K562 (cell line): ENCODE results near the gene DCUN1D1. TPM values are rescaled to one million over a fixed set of nuclear protein-coding genes. Genes with fewer than 3 reads are reported as not detected.
"Not testable (repeated sequence)": the region's sequence is repeated elsewhere in the genome, so short reads cannot be mapped to it uniquely, and the experiment has no call there.

Source experiments
- ATAC-seq: fragments of 200-7000 bp; cut with Tn5 transposase; 3 replicates; pipeline ENCODE4 v1.9.1; 2020; ENCODE audit warnings: moderate library complexity
- BruUV-seq: library from RNA; stranded (reverse); fragments of 400-500 nt; replicated peaks from 2 replicates; lab custom pipeline; 2021; lab: Mats Ljungman, UMichigan
- CTCF ChIA-PET: fragments of 300-600 bp; formaldehyde crosslinking; extraction: SDS; loops from one replicate; lab custom pipeline; 2021; ENCODE audit warnings: low intra/inter-chr PET ratio; lab: Yijun Ruan, JAX
- POLR2A ChIA-PET: fragments of 300-600, 350-650 bp; sonication (Branson Sonifier 250); formaldehyde crosslinking; extraction: SDS; loops from one replicate; lab custom pipeline; 2021; ENCODE audit warnings: antibody characterized with exemption, inconsistent platforms; lab: Yijun Ruan, JAX
- DNase-seq, 4 experiments: peaks; one replicate each; pipeline versions ENCODE4 v3.0.0 to v3.0.0-alpha.2; 2011 to 2018; ENCODE audit warnings: low spot score in 3 of 4, mixed read lengths in 3 of 4; ENCODE audit errors: extremely low read depth in 1 of 4
- FAIRE-seq: peaks from 2 replicates; lab custom pipeline; 2011; peaks lifted over from hg19 to GRCh38; lab: Jason Lieb, UNC
- H2AFZ ChIP-seq: 2 replicates; pipeline ENCODE4 v1.6.0; 2011; ENCODE audit warnings: low read depth, low read length, control low read depth, inconsistent platforms
- H3K27ac ChIP-seq: fragments of 200-600 bp; 3 replicates; pipeline ENCODE4 v1.8.0; 2011; ENCODE audit warnings: low read depth, mild to moderate bottlenecking, control low read depth, inconsistent platforms, low read length, moderate library complexity, mixed read lengths; ENCODE audit errors: extremely low read depth
- H3K27me3 ChIP-seq, 2 experiments: fragments of 300-600 bp in 1 of 2; 2 replicates in 1 of 2; 3 replicates in 1 of 2; pipeline versions ENCODE4 v1.6.0 to v1.8.0; 2011; ENCODE audit warnings: inconsistent platforms in 2 of 2, low read length in 2 of 2, mild to moderate bottlenecking in 1 of 2, mixed read lengths in 1 of 2, moderate library complexity in 1 of 2; ENCODE audit not compliant: control insufficient read depth in 2 of 2, insufficient read depth in 2 of 2
- H3K36me3 ChIP-seq: fragments of 300-600 bp; 3 replicates; pipeline ENCODE4 v1.8.0; 2011; ENCODE audit warnings: mild to moderate bottlenecking, low read length, inconsistent platforms; ENCODE audit not compliant: control insufficient read depth, insufficient read depth
- H3K4me1 ChIP-seq, 2 experiments: fragments of 200-600 bp in 1 of 2; replicated peaks in 1 of 2; 2 replicates in 1 of 2; 3 replicates in 1 of 2; pipeline versions ENCODE4 v1.5.1 to v1.8.0; 2011; ENCODE audit warnings: inconsistent platforms in 2 of 2, low read length in 2 of 2, mild to moderate bottlenecking in 1 of 2, mixed read lengths in 1 of 2, moderate library complexity in 1 of 2; ENCODE audit not compliant: control insufficient read depth in 2 of 2, insufficient read depth in 2 of 2
- H3K4me2 ChIP-seq: 2 replicates; pipeline ENCODE4 v1.6.1; 2011; ENCODE audit warnings: low read length, control low read depth, inconsistent platforms, mixed read lengths; ENCODE audit not compliant: insufficient read depth
- H3K4me3 ChIP-seq: fragments of 200-600 bp; sonication (generic), shearing (Covaris generic); 2 replicates; pipeline ENCODE4 v1.5.1; 2016; ENCODE audit warnings: control low read depth, inconsistent platforms
- H3K79me2 ChIP-seq: fragments of 200-600 bp; 3 replicates; pipeline ENCODE4 v1.8.0; 2011; ENCODE audit warnings: low read length, inconsistent platforms; ENCODE audit not compliant: control insufficient read depth, insufficient read depth
- H3K9ac ChIP-seq, 2 experiments: 2 replicates each; pipeline versions ENCODE4 v1.6.0 to v1.6.1; 2011; ENCODE audit warnings: low read depth in 2 of 2, low read length in 2 of 2, control low read depth in 1 of 2, inconsistent platforms in 1 of 2, mild to moderate bottlenecking in 1 of 2, mixed read lengths in 1 of 2; ENCODE audit not compliant: insufficient read depth in 1 of 2
- H3K9me1 ChIP-seq: one replicate; pipeline ENCODE4 v1.6.0; 2011; ENCODE audit warnings: inconsistent platforms, mild to moderate bottlenecking, low read length, moderate library complexity; ENCODE audit not compliant: control insufficient read depth, insufficient read depth
- H3K9me3 ChIP-seq: replicated peaks from 2 replicates; pipeline ENCODE4 v1.5.1; 2011; ENCODE audit warnings: low read depth, low read length, inconsistent platforms; ENCODE audit not compliant: control insufficient read depth, insufficient read depth
- H4K20me1 ChIP-seq: replicated peaks from 2 replicates; pipeline ENCODE4 v1.6.1; 2011; ENCODE audit warnings: low read length, inconsistent platforms, mixed read lengths; ENCODE audit not compliant: control insufficient read depth, insufficient read depth
- ADNP ChIP-seq: fragments of 200-800 bp; sonication (Bioruptor generic); IDR thresholded peaks from 2 replicates; pipeline ENCODE4 v1.6.1; 2016; ENCODE audit warnings: missing genetic modification characterization, missing compliant biosample characterization
- BCOR ChIP-seq: fragments of 450-650 bp; IDR thresholded peaks from 2 replicates; pipeline ENCODE4 v1.6.1; 2016
- KDM1A ChIP-seq, 2 experiments: fragments of 450-650 bp; IDR thresholded peaks; 2 replicates each; pipeline ENCODE4 v1.6.1; 2016; ENCODE audit warnings: mild to moderate bottlenecking in 2 of 2
- RBM25 ChIP-seq: fragments of 200-400 bp; formaldehyde crosslinking; IDR thresholded peaks from 2 replicates; pipeline ENCODE4 v1.6.1; 2018; ENCODE audit warnings: low read length, low read depth, moderate library complexity; ENCODE audit not compliant: severe bottlenecking
- ZNF146 ChIP-seq: IDR thresholded peaks from one replicate; pipeline ENCODE4 v1.6.1; 2018; ENCODE audit warnings: missing compliant biosample characterization; ENCODE audit not compliant: unreplicated experiment
- WGBS: fragments of 100-300 bp; shearing (Covaris generic); methylation state at CpG from one replicate; pipeline ENCODE4 v1.1.6; 2016; ENCODE audit warnings: low coverage, mixed read lengths; ENCODE audit not compliant: insufficient coverage; ENCODE audit errors: missing lambda C conversion rate; 5-methylcytosine and 5-hydroxymethylcytosine counted together
- in situ Hi-C: fragments of 300-500 bp; cut with MboI; formaldehyde crosslinking; loops from 4 replicates; pipeline ENCODE4 v1.15.0; 2018; ENCODE audit warnings: inconsistent platforms, mixed read lengths
- intact Hi-C: fragments of 100-400 bp; cut with micrococcal nuclease; formaldehyde crosslinking; loops from 2 replicates; pipeline ENCODE4 v1.14.2; 2022
- polyA plus RNA-seq, 8 experiments: library from polyadenylated mRNA; depleted of rRNA in 4 of 8; stranded (reverse) in 5 of 8; unstranded in 3 of 8; fragments of >200 nt; fragmentation: Nextera tagmentation in 2 of 8; fragmentation: Illumina TruSeq in 1 of 8; extraction: Ambion mirVana in 2 of 8; extraction: Trizol in 1 of 8; gene quantifications; 2 replicates each; pipeline versions ENCODE4 v1.2.1 to v1.2.3, GENCODE V29; 2011 to 2014; ENCODE audit warnings: inconsistent platforms in 1 of 8, missing spikeins in 1 of 8
- total RNA-seq, 7 experiments: library from RNA; depleted of rRNA in 6 of 7; stranded (reverse); fragments of >200 nt in 6 of 7; fragmentation: Illumina TruSeq in 2 of 7; extraction: Trizol in 2 of 7; gene quantifications; 2 replicates each; pipeline versions ENCODE4 v1.2.1 to v1.2.3, GENCODE V29; 2011 to 2021; ENCODE audit warnings: low replicate concordance in 1 of 7

Gene DCUN1D1
- total and polyA plus RNA-seq, 9 of the 15 experiments (the other 6 are each of a cell fraction or from before 2014, with no cell fraction given) = 11.4 to 46.8 (median 28.2) TPM

- H3K9me3 ChIP-seq, H3K27ac ChIP-seq, in situ Hi-C loops, H3K9ac ChIP-seq, H3K27me3 ChIP-seq, CTCF ChIA-PET, H3K4me1 ChIP-seq, FAIRE-seq, H3K4me2 ChIP-seq, H3K79me2 ChIP-seq, H2AFZ ChIP-seq, H3K9me1 ChIP-seq, ATAC-seq, H3K36me3 ChIP-seq, H3K4me3 ChIP-seq, H4K20me1 ChIP-seq, BruUV-seq, intact Hi-C loops, DNase-seq: not testable (repeated sequence)
- TF ChIP-seq ZNF146 (CRISPR knock-in tag) (peak; percentile 93), RBM25 (peak; percentile 50), KDM1A (IDR thresholded peaks at IDR 0.05) (peak in 1 of 2 experiments; percentile 37; a peak in 2 of 4 replicates), ADNP (tag) (peak; percentile 42; the same call in 1 of the 2 replicates), BCOR (0 out of 2 replicates have a peak, but pooled peaks have one; percentile 25)
- POLR2A ChIA-PET = interaction anchor here (0.7 to 1.2 kb wide), 2 partner anchors 73 to 198 kb away, joined by 3 to 4 read pairs; no protein-coding TSS in a partner anchor
- 56% methylated on average over 4 of the region's 4 CpGs for WGBS
Measured at GRCh38 chr3:182993486-182994201, 13.3 kb upstream of the DCUN1D1 start.
